GM21447 (cell line): ENCODE results near the gene FHIT.
"Not testable (repeated sequence)": the region's sequence is repeated elsewhere in the genome, so short reads cannot be mapped to it uniquely, and the experiment has no call there.

ENCODE experiments used
- ATAC-seq: cut with Tn5 transposase; IDR thresholded peaks from one replicate; pipeline ENCODE4 v1.9.1; 2021; ENCODE audit not compliant: unreplicated experiment

FHIT gene

GRCh38 chr3:61117045-61117898, 134.0 kb downstream of the FHIT start:
- ATAC-seq, result no peak

GRCh38 chr3:61114316-61114953, 136.8 kb downstream of the FHIT start:
- no peak for ATAC-seq

GRCh38 chr3:61111825-61112224, 139.4 kb downstream of the FHIT start:
- peak; percentile 67 for ATAC-seq

- ATAC-seq, result peak; percentile 40
These were observed 140.7 kb downstream of the FHIT start for GRCh38 chr3:61110576-61110975.

- ATAC-seq, result no peak
These were observed 142.8 kb downstream of the FHIT start for GRCh38 chr3:61108247-61109019.

GRCh38 chr3:61094608-61095007, 156.6 kb downstream of the FHIT start:
- ATAC-seq, result no peak

- ATAC-seq, result no peak
These were observed 157.9 kb downstream of the FHIT start for GRCh38 chr3:61093364-61093763.

- no peak for ATAC-seq
These were observed 158.4 kb downstream of the FHIT start for GRCh38 chr3:61092870-61093269.

- no peak for ATAC-seq
These were observed 160.7 kb downstream of the FHIT start for GRCh38 chr3:61090389-61091169.

- ATAC-seq, result no peak
These were observed 163.8 kb downstream of the FHIT start for GRCh38 chr3:61087465-61087864.

GRCh38 chr3:61081554-61081953, 169.7 kb downstream of the FHIT start:
- no peak for ATAC-seq

- no peak for ATAC-seq
These were observed 170.4 kb downstream of the FHIT start for GRCh38 chr3:61080737-61081445.

GRCh38 chr3:61078048-61078752, 173.1 kb downstream of the FHIT start:
- ATAC-seq, result no peak

- no peak for ATAC-seq
These were observed 173.7 kb downstream of the FHIT start for GRCh38 chr3:61077551-61077950.

- no peak for ATAC-seq
These were observed 176.5 kb downstream of the FHIT start for GRCh38 chr3:61074783-61075182.

- ATAC-seq, result no peak
These were observed 177.6 kb downstream of the FHIT start for GRCh38 chr3:61073566-61074165.

GRCh38 chr3:61068084-61068483, 183.2 kb downstream of the FHIT start:
- no peak for ATAC-seq

GRCh38 chr3:61066800-61067199, 184.5 kb downstream of the FHIT start:
- no peak for ATAC-seq

- ATAC-seq, result not testable (repeated sequence)
These were observed 185.0 kb downstream of the FHIT start for GRCh38 chr3:61066222-61066621.
